Ovary (tissue), 3 donors: Measurements from ENCODE around the gene CLNK.

Source experiments
- POLR2A ChIP-seq: fragments of 450-650 bp; IDR thresholded peaks from one replicate; pipeline ENCODE4 v1.6.1; 2017; ENCODE audit warnings: antibody characterized with exemption, mild to moderate bottlenecking, moderate library complexity
- TF ChIP-seq, protein P1 (sequence below), 3 donors: fragments of 450-650 bp in 2 of 3; fragments of 200-600 bp in 1 of 3; IDR thresholded peaks; one replicate each; pipeline versions ENCODE4 v1.5.1 to v1.8.0; 2016 to 2022; ENCODE audit warnings: antibody characterized with exemption in 3 of 3, mild to moderate bottlenecking in 1 of 3
- donor health status: DM: no; HTN: no; CAD: no.

DNA sequence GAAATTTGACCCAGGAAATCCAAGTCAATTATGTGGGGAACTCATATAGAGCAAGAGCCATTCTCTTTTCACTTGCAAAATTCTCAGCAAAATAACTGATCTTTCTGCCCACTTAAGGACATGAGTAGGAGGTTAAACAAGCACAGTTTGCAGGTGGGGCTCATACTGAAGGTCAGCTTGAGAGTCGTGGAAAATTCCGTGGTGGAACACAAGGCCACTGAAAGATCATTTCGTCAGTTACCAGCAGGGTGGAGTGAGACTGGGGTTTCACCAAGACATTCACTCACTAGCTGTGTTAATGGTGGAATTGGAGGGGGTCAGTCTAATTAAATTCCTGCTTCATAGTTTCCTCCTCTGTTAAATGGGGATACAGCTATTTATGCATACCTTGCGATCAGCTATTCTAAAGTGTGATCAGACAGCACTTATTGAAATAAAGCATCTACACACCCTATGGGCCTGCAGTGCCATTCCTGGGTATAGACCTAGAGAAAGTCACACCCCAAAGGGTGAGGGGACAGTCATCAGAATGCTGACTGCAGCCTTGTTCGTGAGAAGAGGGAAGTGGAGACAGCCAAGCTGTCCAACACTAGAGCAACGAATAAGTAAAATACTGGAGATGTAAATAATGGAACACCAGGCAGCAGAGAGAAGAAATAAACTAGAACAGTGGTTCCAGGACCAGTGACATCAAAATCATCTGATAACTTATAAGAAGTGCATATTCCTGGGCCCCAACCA, 42.7 kb upstream of the CLNK start:
- TF ChIP-seq, protein P1, sequence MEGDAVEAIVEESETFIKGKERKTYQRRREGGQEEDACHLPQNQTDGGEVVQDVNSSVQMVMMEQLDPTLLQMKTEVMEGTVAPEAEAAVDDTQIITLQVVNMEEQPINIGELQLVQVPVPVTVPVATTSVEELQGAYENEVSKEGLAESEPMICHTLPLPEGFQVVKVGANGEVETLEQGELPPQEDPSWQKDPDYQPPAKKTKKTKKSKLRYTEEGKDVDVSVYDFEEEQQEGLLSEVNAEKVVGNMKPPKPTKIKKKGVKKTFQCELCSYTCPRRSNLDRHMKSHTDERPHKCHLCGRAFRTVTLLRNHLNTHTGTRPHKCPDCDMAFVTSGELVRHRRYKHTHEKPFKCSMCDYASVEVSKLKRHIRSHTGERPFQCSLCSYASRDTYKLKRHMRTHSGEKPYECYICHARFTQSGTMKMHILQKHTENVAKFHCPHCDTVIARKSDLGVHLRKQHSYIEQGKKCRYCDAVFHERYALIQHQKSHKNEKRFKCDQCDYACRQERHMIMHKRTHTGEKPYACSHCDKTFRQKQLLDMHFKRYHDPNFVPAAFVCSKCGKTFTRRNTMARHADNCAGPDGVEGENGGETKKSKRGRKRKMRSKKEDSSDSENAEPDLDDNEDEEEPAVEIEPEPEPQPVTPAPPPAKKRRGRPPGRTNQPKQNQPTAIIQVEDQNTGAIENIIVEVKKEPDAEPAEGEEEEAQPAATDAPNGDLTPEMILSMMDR (IDR thresholded peaks at IDR 0.05): no peak
- no peak for TF ChIP-seq POLR2A
